Stimulated activated CD8-positive, alpha-beta memory T cell treated with anti-CD3 and anti-CD28 coated beads, Interleukin-4, amount 100 ng/mL, for 24 hours (primary cell): Measurements from ENCODE around the gene CIZ1.
A peak's percentile ranks its signal among the peaks of the same experiment; 100 is the strongest.

Source experiments
- DNase-seq: peaks from one replicate; pipeline ENCODE4 v3.0.0-alpha.2; 2020; ENCODE audit warnings: low read depth

Gene CIZ1

DNA sequence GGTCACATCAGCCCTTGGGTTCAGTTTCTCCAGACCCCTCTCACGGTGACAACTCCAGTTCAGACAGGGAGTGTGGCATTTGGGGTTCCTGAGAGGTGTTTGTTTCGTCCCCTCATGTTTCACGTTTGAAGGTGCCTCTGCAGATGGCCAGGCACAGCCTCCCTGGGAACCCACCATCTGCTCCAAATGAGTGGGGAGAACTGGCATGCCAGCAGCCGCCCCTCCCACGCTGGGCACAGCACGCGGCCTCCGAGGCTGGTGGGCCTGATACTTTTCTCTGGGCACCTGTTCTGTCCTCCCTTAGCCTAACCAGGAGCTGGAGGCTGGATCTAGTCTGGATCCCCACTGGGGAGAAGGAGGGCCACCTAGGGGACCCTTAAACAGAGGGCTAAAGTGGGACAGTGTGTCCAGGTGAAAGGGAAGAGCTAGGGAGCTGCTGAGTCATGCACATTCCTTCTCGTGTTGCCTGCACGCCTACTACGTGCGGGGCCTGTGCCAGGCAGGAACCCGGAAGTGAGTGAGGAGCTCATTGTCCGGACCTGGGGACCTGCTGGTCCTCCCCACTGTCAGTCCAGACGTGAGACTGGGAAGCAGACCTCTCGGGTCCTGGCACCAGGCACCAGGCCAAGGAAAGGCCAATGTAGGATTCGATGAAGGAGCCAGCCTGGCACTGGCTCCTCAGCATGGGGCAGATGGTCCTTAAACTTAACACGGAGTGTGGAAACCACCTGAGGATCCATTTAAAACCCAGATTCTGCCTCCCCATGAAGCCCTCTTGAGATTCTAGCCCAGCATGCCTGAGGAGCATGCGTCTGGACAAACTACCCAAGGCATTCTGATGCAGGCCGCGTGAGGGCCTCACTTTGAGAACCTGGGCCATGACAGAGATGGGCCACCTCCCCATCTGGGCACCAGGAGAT, 23.5 kb upstream of the CIZ1 start:
- DNase-seq = no peak

DNA sequence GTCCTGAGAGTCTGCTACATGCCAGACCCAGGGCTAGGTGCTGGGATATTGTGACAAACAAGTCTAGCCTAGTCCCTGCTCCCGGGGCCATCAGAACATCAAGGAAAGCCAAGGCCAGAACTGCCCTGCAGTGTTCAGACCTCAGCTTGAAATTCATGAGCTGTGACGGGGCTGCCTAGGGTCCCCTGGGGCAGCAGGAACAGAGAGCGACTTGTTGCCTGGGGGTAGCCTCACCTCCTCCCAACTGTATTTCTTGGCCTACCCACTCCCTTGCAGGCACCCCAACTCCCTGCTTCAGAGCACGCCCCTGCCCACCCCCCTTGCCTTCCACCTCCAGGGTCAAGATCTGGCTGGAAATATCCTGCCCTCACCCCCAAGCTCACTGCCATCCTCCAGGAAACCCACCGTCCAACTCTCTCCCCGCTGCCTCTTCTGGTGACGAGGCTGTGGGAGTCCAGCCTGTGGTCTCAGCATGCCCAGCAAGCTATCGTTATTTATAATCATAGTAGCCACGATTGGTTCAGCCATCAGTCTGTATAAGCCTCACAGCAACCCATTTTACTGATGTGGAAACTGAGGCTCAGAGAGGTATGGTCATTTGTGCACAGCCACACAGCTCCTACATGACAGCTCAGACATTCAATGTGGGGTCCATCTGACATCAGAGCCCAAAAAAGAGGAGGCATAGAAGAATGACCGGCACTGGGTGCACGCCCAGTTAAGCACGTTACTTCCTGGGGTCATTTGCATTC, 22.6 kb upstream of the CIZ1 start:
- no peak for DNase-seq

DNA sequence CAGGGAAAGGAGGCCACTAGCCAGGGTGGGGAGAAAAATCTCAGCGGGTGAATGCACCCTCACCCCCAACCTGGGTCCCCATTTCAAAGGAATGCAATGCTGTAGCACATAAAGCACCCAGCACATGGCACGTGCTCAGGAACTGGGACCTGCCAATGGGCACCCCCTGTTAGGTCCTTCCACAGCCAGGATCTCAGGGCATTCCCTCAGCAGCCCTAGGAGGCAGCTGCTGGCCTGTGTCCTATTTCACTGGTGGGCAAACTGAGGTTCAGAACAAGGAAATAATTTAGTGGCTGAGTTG, 20.6 kb upstream of the CIZ1 start:
- no peak for DNase-seq

DNA sequence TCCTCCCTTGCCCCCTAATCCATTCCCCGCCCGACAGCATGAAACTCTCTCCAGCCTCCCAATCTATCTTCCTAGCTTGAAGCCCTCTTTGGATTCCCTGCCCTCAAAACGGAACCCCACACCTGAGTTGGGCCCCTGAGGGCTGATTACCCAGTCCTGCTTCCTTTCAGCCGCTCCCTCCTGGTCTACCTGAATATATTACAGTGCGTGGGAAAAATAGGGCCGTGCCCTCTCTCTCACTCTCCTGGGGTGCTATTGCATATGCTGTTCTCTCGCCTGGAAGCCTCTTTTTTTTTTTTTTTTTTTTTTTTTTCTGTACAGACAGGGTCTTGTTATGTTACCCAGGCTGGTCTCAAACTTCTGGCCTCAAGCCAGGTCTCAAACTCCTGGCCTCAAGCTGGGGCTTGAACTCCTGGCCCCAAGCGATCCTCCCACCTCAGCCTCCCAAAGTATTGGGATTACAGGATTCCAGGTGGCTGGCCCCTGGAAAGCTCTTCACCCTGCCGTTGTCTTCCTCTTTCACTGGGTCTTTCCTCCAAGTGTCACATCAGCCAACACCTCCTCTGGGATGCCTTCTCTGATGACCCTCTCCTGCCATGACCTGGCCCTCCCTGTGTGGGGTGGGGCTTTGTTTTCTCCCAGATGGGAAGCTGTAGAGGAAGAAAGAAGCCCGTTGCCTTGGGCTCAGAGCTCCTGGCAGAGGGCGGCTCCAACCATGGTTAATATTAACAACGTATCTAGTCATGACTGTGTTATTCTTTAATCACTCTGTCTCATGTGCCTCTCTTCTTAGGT, 20.0 kb upstream of the CIZ1 start:
- no peak for DNase-seq

DNA sequence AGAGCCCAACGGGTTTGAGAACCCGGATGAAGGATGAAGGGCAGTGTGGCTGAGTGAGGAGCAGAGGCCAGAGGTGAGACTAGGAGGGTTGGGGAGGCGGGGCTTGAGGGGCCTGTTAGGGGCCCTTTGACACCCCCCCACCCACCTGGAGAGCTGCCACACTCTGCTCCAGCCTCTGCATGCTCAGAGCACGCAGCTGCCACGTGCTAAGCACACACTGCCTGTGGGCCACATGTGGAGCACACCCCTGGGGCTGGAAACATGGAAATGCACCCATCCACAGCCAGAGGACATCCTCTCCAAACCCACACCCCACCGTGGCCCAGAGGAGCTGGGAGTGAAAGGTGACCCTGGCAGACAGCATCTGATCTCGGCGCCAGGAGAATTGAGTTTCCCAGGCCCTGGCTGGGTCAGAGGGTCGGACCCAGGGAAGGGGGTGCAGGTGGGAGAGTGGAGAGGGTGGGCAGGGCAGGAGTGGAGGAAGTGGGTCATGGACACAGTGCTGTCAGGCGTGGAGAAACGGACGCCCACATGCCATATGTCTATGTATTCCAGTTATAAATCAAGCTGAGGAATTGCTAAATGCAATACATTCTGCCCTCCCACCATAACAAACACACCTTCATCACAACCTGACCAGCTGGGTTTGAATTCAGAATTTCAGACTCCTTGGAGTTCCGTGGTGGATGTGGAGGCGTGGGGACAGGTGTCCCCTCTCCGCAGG, 17.7 kb upstream of the CIZ1 start:
- DNase-seq = no peak

DNA sequence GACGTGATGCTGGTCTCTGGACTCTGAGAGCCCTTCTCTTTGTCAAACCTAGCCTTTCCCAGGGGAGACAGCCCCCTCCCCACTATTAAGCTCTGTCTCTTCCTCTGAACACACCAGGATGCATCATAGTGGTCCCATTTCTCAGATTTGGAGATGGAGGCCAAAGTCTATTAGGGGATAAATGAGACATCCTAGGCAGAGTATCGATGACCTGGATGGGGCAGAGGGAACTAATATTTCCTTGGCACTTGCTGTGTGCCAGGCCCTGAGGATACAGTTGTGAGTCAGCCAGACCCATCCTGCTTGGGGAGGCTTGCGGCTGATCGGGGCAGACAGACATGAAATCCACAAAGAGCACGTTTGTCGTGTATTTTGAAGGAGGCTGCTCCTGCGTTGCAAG, 17.0 kb upstream of the CIZ1 start:
- DNase-seq = no peak

DNA sequence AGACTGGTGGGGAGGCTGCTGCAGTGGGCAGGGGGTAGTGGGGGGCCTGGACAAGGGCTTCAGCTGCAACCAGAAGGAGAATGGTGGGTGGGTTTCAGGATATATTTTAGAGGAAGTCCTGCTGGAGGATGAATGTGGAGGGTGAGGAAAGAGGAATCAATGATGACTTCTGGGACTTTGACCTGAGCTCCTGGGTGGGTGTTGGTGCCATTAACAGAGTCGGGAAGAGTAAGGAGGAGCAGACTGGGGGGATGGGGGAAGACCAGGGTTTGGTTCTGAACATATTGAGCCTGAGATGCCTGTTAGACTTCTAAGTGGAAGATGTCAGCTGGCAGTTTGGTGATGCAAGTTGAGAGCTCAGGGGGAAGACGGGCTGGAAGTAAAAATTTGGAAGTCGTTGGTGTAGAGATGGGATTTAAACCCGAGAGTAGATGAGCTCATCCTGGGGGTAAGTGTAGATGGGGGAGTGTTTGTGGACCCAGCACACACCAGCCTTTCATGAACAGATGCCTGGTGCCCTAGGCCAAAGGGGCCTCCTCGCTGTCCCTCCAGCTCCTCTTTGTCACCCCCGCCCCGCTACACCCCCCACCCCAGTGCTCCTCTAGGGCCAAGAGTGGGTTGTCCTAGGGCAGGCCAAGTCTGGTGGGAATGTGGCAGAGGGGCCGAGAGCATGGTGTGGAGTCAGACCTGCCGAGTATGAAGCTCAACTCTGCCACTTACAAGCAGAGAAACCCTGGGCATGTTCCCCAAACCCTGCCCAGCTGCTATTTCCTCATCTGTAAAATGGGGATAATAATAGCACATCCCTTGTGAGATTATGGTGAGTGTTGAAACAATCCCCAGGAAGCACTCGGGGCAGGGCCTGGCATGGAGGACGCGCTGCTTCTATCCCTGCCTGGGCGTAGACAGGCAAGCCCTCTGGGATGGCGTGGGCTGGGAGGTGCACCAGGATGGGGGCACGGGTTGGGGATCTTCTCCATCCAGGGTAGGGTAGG, 15.8 kb upstream of the CIZ1 start:
- no peak for DNase-seq

DNA sequence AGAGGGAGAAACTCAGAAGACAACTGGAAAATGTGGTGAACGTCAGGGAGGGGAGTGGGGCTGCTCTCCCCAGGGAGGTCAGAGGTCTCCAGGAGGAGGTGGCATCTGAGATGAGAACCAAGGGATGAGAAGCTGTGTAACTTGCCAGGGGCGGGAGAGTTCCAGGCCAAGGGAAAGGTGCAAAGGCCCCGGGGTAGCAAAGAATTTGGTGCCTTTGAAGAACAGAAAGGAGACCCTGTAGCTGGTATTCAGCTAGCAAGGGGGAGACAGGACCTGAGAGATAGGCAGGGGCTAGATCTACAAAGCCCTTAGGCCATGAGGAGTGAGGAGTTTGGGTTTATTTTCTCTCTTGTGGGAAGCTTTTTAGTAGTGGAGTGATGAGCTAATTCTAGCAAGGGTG, 15.1 kb upstream of the CIZ1 start:
- no peak for DNase-seq

DNA sequence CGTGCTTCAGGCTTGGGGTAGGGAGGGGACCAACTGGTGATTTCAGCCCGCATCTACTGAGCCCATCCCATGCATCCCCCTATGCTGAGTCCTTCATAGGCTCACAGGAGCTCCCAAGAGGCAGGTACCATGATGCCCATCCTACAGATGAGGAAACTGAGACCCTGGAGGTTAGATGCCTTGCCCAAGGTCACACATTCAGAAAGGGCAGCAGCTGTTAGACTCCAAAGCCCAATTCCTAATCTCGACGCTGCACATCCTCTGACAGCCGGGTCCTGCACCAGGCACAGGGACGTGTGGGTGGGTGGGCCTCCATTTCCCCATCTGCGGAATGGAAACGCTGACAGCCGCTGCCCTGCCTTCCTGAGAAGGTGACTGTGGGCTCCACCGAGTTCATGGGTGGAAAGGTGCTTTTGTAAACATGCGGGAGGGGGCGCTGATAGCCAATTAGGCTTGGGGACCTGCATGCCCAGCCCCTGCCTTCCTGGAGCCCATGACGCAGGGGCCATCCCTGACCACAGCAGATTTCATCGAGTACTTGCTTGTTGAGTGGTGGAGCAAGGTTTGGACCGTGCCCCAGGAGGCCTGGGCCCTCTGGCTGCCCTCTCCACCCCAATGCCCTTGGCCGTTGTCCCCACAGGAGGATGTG, 14.0 kb upstream of the CIZ1 start:
- DNase-seq = no peak

DNA sequence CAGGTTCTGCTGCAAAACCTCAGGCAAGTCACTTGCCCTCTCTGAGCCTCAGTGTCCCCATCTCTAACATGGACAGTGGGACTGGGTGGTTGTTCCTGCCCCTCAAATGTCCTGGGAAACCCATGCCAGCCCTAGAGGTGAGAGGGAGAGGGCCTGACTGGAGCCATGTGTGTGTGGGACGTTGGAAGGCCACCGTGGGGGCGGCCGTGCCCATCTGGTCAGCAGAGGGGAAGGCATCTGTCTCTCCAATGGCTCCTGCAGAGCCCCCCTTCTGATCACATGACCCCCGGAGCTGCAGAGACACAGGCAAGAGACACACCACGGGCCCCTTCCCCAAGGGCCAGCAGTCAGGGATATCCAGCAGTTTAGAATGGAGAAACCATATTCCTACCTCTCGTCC, 13.5 kb upstream of the CIZ1 start:
- no peak for DNase-seq

DNA sequence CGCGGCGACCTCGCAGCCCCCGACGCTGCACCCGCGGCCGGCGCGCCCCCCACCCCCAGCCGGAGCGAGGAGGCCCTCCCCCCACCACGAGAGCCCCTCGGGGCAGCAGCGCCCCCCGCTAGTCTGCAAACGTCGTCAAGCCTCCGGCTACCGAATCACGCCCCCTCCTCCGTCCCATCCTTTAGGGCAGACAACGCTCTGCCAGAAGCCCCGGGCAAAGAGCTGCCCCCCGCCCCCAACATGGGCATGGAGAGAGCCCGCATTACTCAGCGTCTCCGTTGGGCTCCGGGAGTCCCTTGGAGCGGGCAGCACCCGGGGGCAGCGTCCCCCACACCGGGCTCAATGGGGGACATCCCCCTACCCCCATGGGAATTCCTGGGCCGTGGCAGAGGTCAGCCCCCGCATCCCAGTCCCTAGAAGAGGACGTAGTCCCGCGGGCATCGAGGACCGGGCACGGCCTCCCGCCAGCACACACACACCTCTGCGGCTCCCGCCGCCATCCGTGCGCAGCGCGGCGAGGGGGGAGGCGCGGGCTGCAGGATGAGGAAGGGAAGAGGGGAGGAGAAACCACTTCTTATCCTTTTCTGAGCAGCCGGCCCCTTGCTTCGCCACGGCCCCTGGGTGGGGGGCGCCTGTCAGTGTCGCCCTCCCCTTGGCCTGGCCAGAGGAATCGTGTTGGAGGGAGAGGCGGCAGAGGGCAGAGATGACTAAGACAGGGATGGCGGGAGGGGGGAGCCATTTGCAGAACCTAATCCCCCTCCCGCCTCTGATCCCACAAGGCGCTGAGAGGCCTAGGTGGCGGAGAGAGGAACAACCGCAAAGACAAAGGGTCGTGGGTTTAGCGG, 12.6 kb upstream of the CIZ1 start:
- no peak for DNase-seq

DNA sequence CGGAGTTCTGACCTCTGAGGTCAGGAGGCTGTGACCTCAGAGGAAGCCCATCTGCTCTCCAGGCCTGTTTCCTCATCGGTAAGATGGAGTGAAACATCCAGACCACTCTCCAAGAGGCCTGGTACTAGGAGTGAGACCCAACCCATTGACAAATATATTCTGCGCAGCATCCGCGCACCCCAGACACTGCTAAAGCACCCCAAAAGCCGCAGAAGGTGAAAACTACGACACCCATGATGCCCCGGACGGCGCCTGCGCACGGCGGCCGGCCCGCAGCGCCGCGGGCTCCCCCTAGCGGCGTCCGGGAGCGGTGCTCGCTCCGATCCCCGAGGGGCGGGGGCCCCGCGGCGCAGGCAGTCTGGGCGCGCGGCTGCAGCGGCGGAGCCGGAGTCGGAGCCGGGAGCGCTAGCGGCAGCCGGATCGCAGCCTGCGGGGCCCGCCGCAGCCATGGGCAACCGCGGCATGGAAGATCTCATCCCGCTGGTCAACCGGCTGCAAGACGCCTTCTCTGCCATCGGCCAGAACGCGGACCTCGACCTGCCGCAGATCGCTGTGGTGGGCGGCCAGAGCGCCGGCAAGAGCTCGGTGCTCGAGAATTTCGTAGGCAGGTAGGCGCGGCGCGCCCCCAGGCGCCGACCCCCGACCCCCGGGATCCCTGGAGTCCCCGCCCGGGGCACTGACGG, 11.8 kb upstream of the CIZ1 start, which contains the start of gene DNM1:
Gene DNM1, plus strand, starts transcription at position 356 of the 683 bp plus-strand sequence. Its CDS starts 92 bp downstream, at position 448.
- peak; percentile 40 for DNase-seq

DNA sequence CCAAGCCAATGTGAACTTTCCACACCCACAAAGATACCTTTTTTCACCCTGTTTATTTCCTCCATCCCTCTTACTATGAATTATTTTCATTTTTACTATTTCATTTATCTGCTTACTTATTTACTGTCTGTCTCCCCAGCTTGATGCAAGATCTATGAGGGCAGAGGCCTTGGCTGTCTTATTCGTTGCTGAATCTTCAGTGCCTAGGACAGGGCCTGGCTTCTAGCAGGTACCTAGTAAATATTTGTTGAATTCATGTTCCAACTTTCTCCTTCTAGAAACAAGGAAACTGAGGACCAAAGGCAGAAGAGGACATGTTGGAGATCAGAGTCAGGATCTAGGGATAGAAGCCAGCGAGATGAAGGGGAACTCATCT, 11.3 kb upstream of the CIZ1 start:
- DNase-seq = no peak

DNA sequence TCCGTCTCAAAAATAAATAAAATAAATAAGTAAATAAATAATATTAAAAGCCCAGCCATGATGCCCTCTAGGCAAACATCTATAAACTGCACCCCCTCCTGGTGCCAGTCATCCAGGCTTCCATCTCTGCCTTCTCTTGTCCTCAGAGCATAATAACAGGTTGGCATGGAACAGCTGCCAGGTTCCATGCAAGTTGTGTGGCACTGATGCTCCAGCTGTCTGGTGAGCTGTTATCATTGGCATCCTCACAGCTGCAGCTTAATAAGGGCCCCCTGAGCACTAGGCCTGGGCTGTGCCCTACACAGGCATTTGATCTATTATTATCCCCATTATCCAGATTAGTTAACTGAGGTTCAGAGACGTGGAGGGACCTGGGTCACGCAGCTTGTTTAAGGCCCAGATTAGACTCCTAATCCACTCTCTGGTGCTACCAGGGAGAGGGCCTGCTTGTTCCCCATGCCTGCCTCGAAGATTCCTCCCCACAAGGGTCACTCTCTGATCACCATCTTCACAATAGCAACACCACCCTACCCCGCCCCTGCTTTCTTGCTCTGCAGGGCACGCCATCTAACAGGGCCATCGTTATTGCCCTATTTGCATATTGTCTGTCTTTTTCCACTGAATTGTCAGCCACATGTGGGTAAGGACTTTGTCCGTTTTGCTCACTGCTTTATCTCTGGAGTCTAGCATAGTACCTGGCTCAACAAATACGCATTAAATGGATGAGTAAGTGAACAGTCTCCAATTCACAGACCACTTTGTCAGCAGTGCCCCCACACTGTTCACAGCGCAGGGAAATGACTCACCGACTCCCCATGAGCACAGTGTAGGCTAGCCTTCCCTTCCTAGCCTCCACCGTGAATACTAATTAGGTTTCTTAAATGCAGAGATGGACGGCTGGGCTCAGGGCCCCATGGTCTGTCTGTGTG, 10.3 kb upstream of the CIZ1 start:
- no peak for DNase-seq

DNA sequence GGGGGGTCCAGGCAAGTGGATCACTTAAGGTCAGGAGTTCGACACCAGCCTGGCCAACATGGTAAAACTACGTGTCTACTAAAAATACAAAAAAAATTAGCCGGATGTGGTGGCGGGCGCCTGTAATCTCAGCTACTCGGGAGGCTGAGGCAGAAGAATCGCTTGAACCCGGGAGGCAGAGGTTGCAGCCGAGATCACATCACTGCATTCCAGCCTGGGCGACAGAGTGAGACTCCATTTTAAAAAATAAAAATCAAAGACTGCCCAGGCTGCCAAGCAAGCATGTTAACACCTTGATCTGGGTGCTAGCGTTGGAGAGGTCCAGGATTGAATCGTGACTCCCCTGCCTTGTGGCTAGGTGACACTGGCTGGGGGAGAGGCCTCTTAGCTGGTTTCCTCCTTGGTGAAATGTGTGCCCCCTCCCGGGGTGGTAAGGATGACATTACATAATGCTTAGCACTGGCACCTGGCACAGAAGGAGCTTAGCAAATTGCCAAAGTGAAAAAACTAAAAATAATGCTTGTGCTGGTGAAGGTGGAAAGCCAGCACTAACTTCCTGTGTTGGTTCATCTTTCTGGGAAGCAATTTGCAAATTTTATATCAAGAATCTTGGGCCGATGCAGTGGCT, 2.2 kb upstream of the CIZ1 start:
- no peak for DNase-seq

DNA sequence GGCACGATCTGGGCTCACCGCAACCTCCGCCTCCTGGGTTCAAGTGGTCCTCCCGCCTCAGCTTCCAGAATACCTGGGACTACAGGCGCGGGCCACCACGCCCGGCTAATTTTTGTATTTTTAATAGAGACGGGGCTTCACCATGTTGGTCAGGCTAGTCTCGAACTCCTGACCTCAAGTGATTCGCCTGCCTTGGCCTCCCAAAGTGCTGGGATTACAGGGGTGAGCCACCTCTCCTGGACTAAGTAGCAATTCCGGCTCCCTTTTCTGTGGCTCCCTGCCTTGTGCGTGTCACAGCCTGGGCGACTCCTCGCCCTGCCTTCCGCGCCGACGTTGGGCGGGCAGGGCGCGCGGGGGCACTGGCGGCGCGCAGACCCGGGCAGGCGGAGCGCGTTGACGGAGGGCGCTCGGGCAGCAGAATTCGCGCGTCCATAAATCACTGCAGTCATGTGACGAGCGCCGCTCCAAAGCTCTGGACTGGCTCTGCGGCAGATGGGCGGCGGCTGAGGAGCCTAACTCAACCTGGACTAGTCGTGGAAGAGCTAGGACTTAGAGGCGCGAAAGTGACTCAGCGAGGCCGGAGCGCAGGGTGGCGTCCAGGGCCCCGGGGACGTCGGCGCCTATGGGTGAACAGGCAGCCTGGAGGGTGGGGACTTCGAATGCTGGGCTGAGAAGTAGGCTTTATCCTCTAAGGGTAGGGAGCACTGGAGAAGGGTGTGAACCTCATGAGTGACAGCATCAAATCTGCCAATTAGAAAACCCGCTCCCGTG, 1.4 kb upstream of the CIZ1 start:
- no peak for DNase-seq
